ENCODE measurements around the gene PRODH2. TPM values are rescaled to one million over a fixed set of nuclear protein-coding genes. Genes with fewer than 3 reads are reported as not detected.
A peak's percentile ranks its signal among the peaks of the same experiment; 100 is the strongest.

Gene PRODH2
- total RNA-seq, 6 experiments from 2014 or later: 60.3 to 281 (median 134) TPM

GRCh38 chr19:35848486-35848885, 35.8 kb upstream of the PRODH2 start:
- no peak for ATAC-seq
- no peak for TF ChIP-seq POLR2A (IDR thresholded peaks at IDR 0.05)
- no peak for TF ChIP-seq CTCF (IDR thresholded peaks at IDR 0.05)
- peak in 1 of 3 donors; percentile 26 for DNase-seq
- Histone ChIP-seq H3K4me3 (no peak overlapping the region), H3K27me3 (peaks cover 5 to 20% of the 10 kb centered on the region in 2 donors), H3K9me3 (no peaks in the 10 kb centered on the region), H3K36me3 (no peaks in the 10 kb centered on the region), H3K27ac (no peak overlapping the region), H3K4me1 (no peaks in the 10 kb centered on the region)
- intact Hi-C loops (cut with DNase I): no loop called here
- 80% methylated on average over 4 of the region's 8 CpGs for WGBS (ENCODE audit: insufficient coverage, low coverage, low lambda C conversion rate, missing lambda C conversion rate)

- no peaks in the 10 kb centered on the region for H3K36me3 ChIP-seq
- DNase-seq: peak in 1 of 3 donors; percentile 24
- TF ChIP-seq CTCF (IDR thresholded peaks at IDR 0.05) (no peak), POLR2A (IDR thresholded peaks at IDR 0.05) (no peak)
Observed at GRCh38 chr19:35847911-35848310, 35.3 kb upstream of the PRODH2 start.

DNA sequence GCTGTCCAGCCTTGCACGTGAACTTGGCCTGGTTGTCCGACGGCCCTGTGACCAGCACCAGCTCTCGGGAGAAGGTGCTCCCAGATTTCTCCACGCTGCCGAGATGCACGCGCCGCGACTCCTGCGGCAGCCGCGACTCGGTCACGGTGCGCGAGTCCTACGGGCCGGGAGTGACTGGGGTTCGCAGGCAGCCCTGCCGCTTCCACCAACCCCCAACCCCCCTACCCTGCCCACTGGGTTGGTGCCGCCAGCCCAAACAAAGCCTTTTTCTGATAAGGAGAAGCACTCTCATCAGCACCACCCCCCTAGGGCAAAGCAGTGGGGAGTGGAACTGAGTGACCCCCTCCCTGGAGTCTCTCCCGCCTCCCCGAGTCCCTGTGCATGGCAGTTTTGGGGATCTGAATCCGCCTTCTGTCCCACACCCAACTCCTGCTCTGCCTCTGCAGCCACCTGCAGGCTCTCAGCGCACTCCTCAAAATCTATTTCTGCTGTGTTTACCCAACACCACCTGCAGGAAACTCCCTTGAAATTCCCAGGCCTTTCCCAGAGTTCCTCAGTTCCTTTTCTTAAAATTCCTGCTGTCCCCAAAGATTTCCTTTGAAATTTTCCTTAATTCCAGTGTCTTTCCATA, 33.5 kb upstream of the PRODH2 start:
- TF ChIP-seq POLR2A (IDR thresholded peaks at IDR 0.05) (no peak), CTCF (IDR thresholded peaks at IDR 0.05) (no peak)
- Histone ChIP-seq H3K9me3 (no peaks in the 10 kb centered on the region), H3K36me3 (no peaks in the 10 kb centered on the region), H3K4me1 (no peaks in the 10 kb centered on the region), H3K4me3 (no peak overlapping the region), H3K27ac (no peak overlapping the region), H3K27me3 (peaks cover 5 to 21% of the 10 kb centered on the region in 2 donors)
- intact Hi-C loops (cut with DNase I): no loop called here
- DNase-seq (no peak), ATAC-seq (peak in 1 of 4 donors; percentile 50)
- WGBS (ENCODE audit: insufficient coverage, low coverage, low lambda C conversion rate, missing lambda C conversion rate): 8% methylated on average over 2 of the region's 26 CpGs

More at GRCh38 chr19:35847911-35848310, 35.3 kb upstream of the PRODH2 start:
- Histone ChIP-seq H3K4me3 (no peak overlapping the region), H3K27me3 (peaks cover 5 to 21% of the 10 kb centered on the region in 2 donors), H3K4me1 (no peaks in the 10 kb centered on the region), H3K9me3 (no peaks in the 10 kb centered on the region), H3K27ac (no peak overlapping the region)
- no peak for ATAC-seq
- intact Hi-C loops (cut with DNase I): no loop called here
- WGBS (ENCODE audit: insufficient coverage, low coverage, low lambda C conversion rate, missing lambda C conversion rate): 60% methylated on average over 1 of the region's 8 CpGs

- H3K36me3 ChIP-seq: no peaks in the 10 kb centered on the region
- H3K9me3 ChIP-seq: no peaks in the 10 kb centered on the region
- peak; percentile 32 to 65 (median 47) for ATAC-seq
- peaks cover 5 to 21% of the 10 kb centered on the region in 2 donors for H3K27me3 ChIP-seq
- intact Hi-C loops (cut with DNase I): no loop called here
- H3K4me3 ChIP-seq: no peak overlapping the region
- H3K27ac ChIP-seq: no peak overlapping the region
- no peaks in the 10 kb centered on the region for H3K4me1 ChIP-seq
- peak in 1 of 3 donors; percentile 57 for DNase-seq
- 11% methylated on average over 22 of the region's 63 CpGs for WGBS (ENCODE audit: insufficient coverage, low coverage, low lambda C conversion rate, missing lambda C conversion rate)
- TF ChIP-seq CTCF (IDR thresholded peaks at IDR 0.05) (no peak), POLR2A (IDR thresholded peaks at IDR 0.05) (no peak)
Observed at GRCh38 chr19:35845215-35846037, 32.8 kb upstream of the PRODH2 start.

All from right lobe of liver (tissue), 6 donors.